HCT116 (cell line): Measurements from ENCODE around the gene TEP1. TPM values are rescaled to one million over a fixed set of nuclear protein-coding genes. Genes with fewer than 3 reads are reported as not detected.

ENCODE experiments used
- ATAC-seq: fragments of 200-7000 bp; cut with Tn5 transposase; 2 replicates; pipeline ENCODE4 v1.9.1; 2020; ENCODE audit warnings: mild to moderate bottlenecking, moderate library complexity
- BruUV-seq: library from RNA; stranded (reverse); fragments of 400-500 nt; replicated peaks from 2 replicates; lab custom pipeline; 2021; lab: Mats Ljungman, UMichigan
- CTCF ChIA-PET: fragments of 300-600 bp; sonication (Branson Sonifier 250); formaldehyde crosslinking; loops from one replicate; lab custom pipeline; 2021; ENCODE audit warnings: antibody characterized with exemption; lab: Charles Lee
- POLR2A ChIA-PET: fragments of 300-600, 350-600 bp; sonication (Branson Sonifier 250); formaldehyde crosslinking; loops from one replicate; lab custom pipeline; 2021; ENCODE audit warnings: antibody characterized with exemption; lab: Charles Lee
- RAD21 ChIA-PET, 2 experiments: fragments of 300-600 bp; sonication (Branson Sonifier 250); formaldehyde crosslinking; loops; one replicate each; lab custom pipeline; 2023; ENCODE audit warnings: low total read pairs in 2 of 2; ENCODE audit not compliant: uncharacterized antibody in 2 of 2, unreplicated experiment in 2 of 2, low non-redundant PET in 1 of 2; lab: Charles Lee
- DNase-seq: peaks from one replicate; pipeline ENCODE4 v3.0.0-alpha.2; 2010; ENCODE audit warnings: low read depth, low spot score
- H2AFZ ChIP-seq: fragments of 200-600 bp; shearing (Covaris generic), sonication (generic); 2 replicates; pipeline ENCODE4 v1.6.1; 2017; ENCODE audit warnings: low read depth, mixed run types, mixed read lengths, antibody characterized with exemption, low read length; ENCODE audit not compliant: poor library complexity, severe bottlenecking
- H3K27ac ChIP-seq: 2 replicates; pipeline ENCODE4 v1.5.1; 2012; ENCODE audit warnings: low read depth, low read length
- H3K27me3 ChIP-seq: fragments of 200-600 bp; sonication (generic); 2 replicates; pipeline ENCODE4 v1.6.1; 2016; ENCODE audit warnings: mixed run types, low read length, mixed read lengths; ENCODE audit not compliant: insufficient read depth
- H3K36me3 ChIP-seq, 2 experiments: fragments of 200-500 bp in 1 of 2; fragments of 200-600 bp in 1 of 2; sonication (Bioruptor generic) in 1 of 2; sonication (generic) in 1 of 2; 2 replicates each; pipeline versions ENCODE4 v1.5.1 to v1.6.1; 2014 to 2016; ENCODE audit warnings: low read length in 2 of 2, inconsistent platforms in 1 of 2, mixed read lengths in 1 of 2, mixed run types in 1 of 2; ENCODE audit not compliant: insufficient read depth in 2 of 2, control insufficient read depth in 1 of 2
- H3K4me1 ChIP-seq, 2 experiments: fragments of 200-600 bp in 1 of 2; sonication (generic) in 1 of 2; 2 replicates each; pipeline versions ENCODE4 v1.5.1 to v1.6.1; 2012 to 2017; ENCODE audit warnings: low read length in 2 of 2, inconsistent platforms in 1 of 2, mild to moderate bottlenecking in 1 of 2, mixed read lengths in 1 of 2, mixed run types in 1 of 2, moderate library complexity in 1 of 2; ENCODE audit not compliant: insufficient read depth in 2 of 2, control insufficient read depth in 1 of 2
- H3K4me2 ChIP-seq: fragments of 200-600 bp; sonication (generic); 2 replicates; pipeline ENCODE4 v1.6.1; 2017; ENCODE audit warnings: mixed run types, low read length, mixed read lengths
- H3K4me3 ChIP-seq, 2 experiments: fragments of 200-600 bp in 1 of 2; sonication (generic) in 1 of 2; replicated peaks in 1 of 2; 2 replicates each; pipeline ENCODE4 v1.5.1; 2011 to 2016; ENCODE audit warnings: low read length in 2 of 2, control low read depth in 1 of 2, low read depth in 1 of 2, mild to moderate bottlenecking in 1 of 2, mixed read lengths in 1 of 2, mixed run types in 1 of 2
- H3K79me2 ChIP-seq: fragments of 200-600 bp; sonication (generic); 2 replicates; pipeline ENCODE4 v1.6.1; 2017; ENCODE audit warnings: mild to moderate bottlenecking, mixed run types, low read length, moderate library complexity, mixed read lengths; ENCODE audit not compliant: insufficient read depth
- H3K9ac ChIP-seq: fragments of 200-600 bp; sonication (generic); 2 replicates; pipeline ENCODE4 v1.6.1; 2016; ENCODE audit warnings: low read length, mixed read lengths
- H3K9me2 ChIP-seq: fragments of 200-600 bp; sonication (generic), shearing (Covaris generic); 2 replicates; pipeline ENCODE4 v1.6.1; 2017; ENCODE audit warnings: mixed run types, mild to moderate bottlenecking, moderate library complexity; ENCODE audit not compliant: insufficient read depth
- H3K9me3 ChIP-seq, 2 experiments: fragments of 200-500 bp in 1 of 2; fragments of 200-600 bp in 1 of 2; sonication (Bioruptor generic) in 1 of 2; sonication (generic) in 1 of 2; 2 replicates each; pipeline ENCODE4 v1.6.1; 2014 to 2017; ENCODE audit warnings: low read length in 2 of 2, mixed read lengths in 2 of 2, inconsistent platforms in 1 of 2, low read depth in 1 of 2, mild to moderate bottlenecking in 1 of 2, mixed run types in 1 of 2, moderate library complexity in 1 of 2; ENCODE audit not compliant: control insufficient read depth in 1 of 2, insufficient read depth in 1 of 2
- H4K20me1 ChIP-seq: fragments of 200-600 bp; sonication (generic), shearing (Covaris generic); 2 replicates; pipeline ENCODE4 v1.6.1; 2017; ENCODE audit warnings: mixed run types, mild to moderate bottlenecking, moderate library complexity; ENCODE audit not compliant: insufficient read depth
- CBX3 ChIP-seq: IDR thresholded peaks from 2 replicates; pipeline ENCODE4 v1.6.1; 2012; ENCODE audit warnings: low read depth
- EGR1 ChIP-seq: IDR thresholded peaks from 2 replicates; pipeline ENCODE4 v1.6.1; 2012; ENCODE audit warnings: low read depth
- ELF1 ChIP-seq: IDR thresholded peaks from 2 replicates; pipeline ENCODE4 v1.6.1; 2012; ENCODE audit warnings: low read depth, borderline replicate concordance
- EZH2phosphoT487 ChIP-seq: fragments of 200-600 bp; IDR thresholded peaks from 2 replicates; pipeline ENCODE4 v1.6.1; 2018; ENCODE audit warnings: antibody characterized with exemption, borderline replicate concordance
- FOSL1 ChIP-seq: IDR thresholded peaks from 2 replicates; pipeline ENCODE4 v1.6.1; 2012; ENCODE audit warnings: low read depth
- JUND ChIP-seq: IDR thresholded peaks from 2 replicates; pipeline ENCODE4 v1.6.1; 2012
- POLR2A ChIP-seq: IDR thresholded peaks from 2 replicates; pipeline ENCODE4 v1.7.0; 2011; ENCODE audit warnings: borderline replicate concordance; ENCODE audit not compliant: insufficient read depth, insufficient read length; ENCODE audit errors: extremely low read depth
- POLR2AphosphoS5 ChIP-seq: IDR thresholded peaks from 2 replicates; pipeline ENCODE4 v1.6.1; 2011; ENCODE audit warnings: mild to moderate bottlenecking, low read depth, low read length, moderate library complexity
- SIN3A ChIP-seq: IDR thresholded peaks from 2 replicates; pipeline ENCODE4 v1.6.1; 2012; ENCODE audit warnings: low read depth
- SP1 ChIP-seq: IDR thresholded peaks from 2 replicates; pipeline ENCODE4 v1.6.1; 2012; ENCODE audit warnings: low read depth
- TCF7L2 ChIP-seq: IDR thresholded peaks from 2 replicates; pipeline ENCODE4 v1.7.0; 2011; ENCODE audit warnings: borderline replicate concordance, inconsistent platforms; ENCODE audit not compliant: insufficient read depth, insufficient read length; ENCODE audit errors: extremely low read depth
- ZFX ChIP-seq: fragments of 450-650 bp; IDR thresholded peaks from 2 replicates; pipeline ENCODE4 v1.6.1; 2017
- ZNF274 ChIP-seq: fragments of 200-500 bp; sonication (Bioruptor generic); IDR thresholded peaks from 2 replicates; pipeline ENCODE4 v1.6.1; 2014; ENCODE audit warnings: mild to moderate bottlenecking, low read depth, low read length, inconsistent platforms
- intact Hi-C: fragments of 100-400 bp; cut with micrococcal nuclease; formaldehyde crosslinking; loops from 2 replicates; pipeline ENCODE4 v1.10.0; 2022
- total RNA-seq: library from RNA; stranded (reverse); gene quantifications from one replicate; pipeline ENCODE4 v1.2.1, GENCODE V29; 2021; ENCODE audit not compliant: unreplicated experiment
- TF ChIP-seq, protein P1 (sequence below): IDR thresholded peaks from 2 replicates; pipeline ENCODE4 v1.6.1; 2012; ENCODE audit warnings: low read depth
- TF ChIP-seq, protein P2 (sequence below): IDR thresholded peaks from 2 replicates; pipeline ENCODE4 v1.6.1; 2012

The TEP1 gene
- total RNA-seq, 1 experiment from 2014 or later, result 22.4 TPM

GRCh38 chr14:20427231-20428009 is 14.1 kb upstream of the TEP1 start:
- ChIA-PET RAD21 (no interaction called here), POLR2A (no interaction called here), CTCF (no interaction called here)
- BruUV-seq, result TSS peak; percentile 50
- peak overlapping the region; percentile 65 for H2AFZ ChIP-seq
- H3K9ac ChIP-seq, result no peak overlapping the region
- H3K79me2 ChIP-seq, result no peaks in the 10 kb centered on the region
- intact Hi-C loops, result no loop called here
- DNase-seq (peak; percentile 13), ATAC-seq (peak; percentile 82)
- H3K4me3 ChIP-seq, result peak overlapping the region in 1 of 2 experiments; percentile 33; a peak in 3 of 4 replicates
- TF ChIP-seq TCF7L2, result no peak
- TF ChIP-seq ZFX, result no peak
- TF ChIP-seq, protein P1, sequence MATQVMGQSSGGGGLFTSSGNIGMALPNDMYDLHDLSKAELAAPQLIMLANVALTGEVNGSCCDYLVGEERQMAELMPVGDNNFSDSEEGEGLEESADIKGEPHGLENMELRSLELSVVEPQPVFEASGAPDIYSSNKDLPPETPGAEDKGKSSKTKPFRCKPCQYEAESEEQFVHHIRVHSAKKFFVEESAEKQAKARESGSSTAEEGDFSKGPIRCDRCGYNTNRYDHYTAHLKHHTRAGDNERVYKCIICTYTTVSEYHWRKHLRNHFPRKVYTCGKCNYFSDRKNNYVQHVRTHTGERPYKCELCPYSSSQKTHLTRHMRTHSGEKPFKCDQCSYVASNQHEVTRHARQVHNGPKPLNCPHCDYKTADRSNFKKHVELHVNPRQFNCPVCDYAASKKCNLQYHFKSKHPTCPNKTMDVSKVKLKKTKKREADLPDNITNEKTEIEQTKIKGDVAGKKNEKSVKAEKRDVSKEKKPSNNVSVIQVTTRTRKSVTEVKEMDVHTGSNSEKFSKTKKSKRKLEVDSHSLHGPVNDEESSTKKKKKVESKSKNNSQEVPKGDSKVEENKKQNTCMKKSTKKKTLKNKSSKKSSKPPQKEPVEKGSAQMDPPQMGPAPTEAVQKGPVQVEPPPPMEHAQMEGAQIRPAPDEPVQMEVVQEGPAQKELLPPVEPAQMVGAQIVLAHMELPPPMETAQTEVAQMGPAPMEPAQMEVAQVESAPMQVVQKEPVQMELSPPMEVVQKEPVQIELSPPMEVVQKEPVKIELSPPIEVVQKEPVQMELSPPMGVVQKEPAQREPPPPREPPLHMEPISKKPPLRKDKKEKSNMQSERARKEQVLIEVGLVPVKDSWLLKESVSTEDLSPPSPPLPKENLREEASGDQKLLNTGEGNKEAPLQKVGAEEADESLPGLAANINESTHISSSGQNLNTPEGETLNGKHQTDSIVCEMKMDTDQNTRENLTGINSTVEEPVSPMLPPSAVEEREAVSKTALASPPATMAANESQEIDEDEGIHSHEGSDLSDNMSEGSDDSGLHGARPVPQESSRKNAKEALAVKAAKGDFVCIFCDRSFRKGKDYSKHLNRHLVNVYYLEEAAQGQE, result no peak
- peak; percentile 45 for TF ChIP-seq JUND
- TF ChIP-seq POLR2AphosphoS5, result 0 out of 2 replicates have a peak, but pooled peaks have one; percentile 19
- TF ChIP-seq EZH2phosphoT487, result no peak
- TF ChIP-seq CBX3, result no peak
- no peak for TF ChIP-seq SP1
- no peak for TF ChIP-seq POLR2A
- TF ChIP-seq FOSL1, result peak; percentile 48; the same call in 1 of the 2 replicates
- TF ChIP-seq, protein P2, sequence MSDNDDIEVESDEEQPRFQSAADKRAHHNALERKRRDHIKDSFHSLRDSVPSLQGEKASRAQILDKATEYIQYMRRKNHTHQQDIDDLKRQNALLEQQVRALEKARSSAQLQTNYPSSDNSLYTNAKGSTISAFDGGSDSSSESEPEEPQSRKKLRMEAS, result no peak
- no peak for TF ChIP-seq EGR1
- no peak for TF ChIP-seq ZNF274
- no peak for TF ChIP-seq ELF1
- no peak for TF ChIP-seq SIN3A
- no peaks in the 10 kb centered on the region for H3K9me3 ChIP-seq
- H3K9me2 ChIP-seq, result no peaks in the 10 kb centered on the region
- no peaks in the 10 kb centered on the region for H3K27me3 ChIP-seq
- H4K20me1 ChIP-seq, result no peaks in the 10 kb centered on the region
- no peaks in the 10 kb centered on the region for H3K36me3 ChIP-seq
- H3K27ac ChIP-seq, result peak overlapping the region; percentile 42
- peaks cover 10 to 14% of the 10 kb centered on the region in 2 experiments for H3K4me1 ChIP-seq
- H3K4me2 ChIP-seq, result peak overlapping the region; percentile 64
